GM19467 (cell line): ENCODE data around the gene SHLD1.

ENCODE experiments used
- ATAC-seq: cut with Tn5 transposase; IDR thresholded peaks from one replicate; pipeline ENCODE4 v1.9.1; 2021; ENCODE audit warnings: mild to moderate bottlenecking, moderate library complexity; ENCODE audit not compliant: unreplicated experiment

Gene SHLD1

DNA sequence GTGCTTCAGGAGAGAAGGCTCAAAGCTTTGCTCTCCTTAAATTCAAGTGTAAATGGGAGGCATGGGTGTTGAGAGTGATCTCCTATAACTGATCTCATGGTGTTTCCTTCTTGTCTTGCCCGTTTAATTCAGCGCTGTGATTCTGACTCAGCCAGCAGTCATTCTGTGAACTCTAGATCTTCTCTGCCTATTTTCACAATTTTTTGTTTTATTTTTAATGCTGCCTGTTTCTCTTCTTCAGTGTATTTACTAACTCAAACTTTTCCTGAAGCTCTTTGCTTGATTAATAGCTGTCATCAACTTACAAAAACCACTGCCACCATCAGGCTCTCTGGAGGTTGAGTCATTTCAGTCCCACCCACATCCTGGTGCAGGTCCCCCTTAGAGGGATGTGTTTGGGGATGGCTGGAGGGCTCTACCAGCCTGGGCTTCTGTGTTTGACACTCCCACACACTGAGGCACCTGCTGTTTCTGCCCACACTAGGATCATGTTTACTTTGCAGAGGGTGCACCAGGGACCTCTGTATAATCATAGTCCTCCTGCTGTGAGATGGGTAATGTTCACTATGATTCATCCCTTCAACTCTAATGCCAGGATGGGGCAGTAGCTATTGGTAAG, 94.0 kb downstream of the SHLD1 start:
- peak; percentile 59 for ATAC-seq

DNA sequence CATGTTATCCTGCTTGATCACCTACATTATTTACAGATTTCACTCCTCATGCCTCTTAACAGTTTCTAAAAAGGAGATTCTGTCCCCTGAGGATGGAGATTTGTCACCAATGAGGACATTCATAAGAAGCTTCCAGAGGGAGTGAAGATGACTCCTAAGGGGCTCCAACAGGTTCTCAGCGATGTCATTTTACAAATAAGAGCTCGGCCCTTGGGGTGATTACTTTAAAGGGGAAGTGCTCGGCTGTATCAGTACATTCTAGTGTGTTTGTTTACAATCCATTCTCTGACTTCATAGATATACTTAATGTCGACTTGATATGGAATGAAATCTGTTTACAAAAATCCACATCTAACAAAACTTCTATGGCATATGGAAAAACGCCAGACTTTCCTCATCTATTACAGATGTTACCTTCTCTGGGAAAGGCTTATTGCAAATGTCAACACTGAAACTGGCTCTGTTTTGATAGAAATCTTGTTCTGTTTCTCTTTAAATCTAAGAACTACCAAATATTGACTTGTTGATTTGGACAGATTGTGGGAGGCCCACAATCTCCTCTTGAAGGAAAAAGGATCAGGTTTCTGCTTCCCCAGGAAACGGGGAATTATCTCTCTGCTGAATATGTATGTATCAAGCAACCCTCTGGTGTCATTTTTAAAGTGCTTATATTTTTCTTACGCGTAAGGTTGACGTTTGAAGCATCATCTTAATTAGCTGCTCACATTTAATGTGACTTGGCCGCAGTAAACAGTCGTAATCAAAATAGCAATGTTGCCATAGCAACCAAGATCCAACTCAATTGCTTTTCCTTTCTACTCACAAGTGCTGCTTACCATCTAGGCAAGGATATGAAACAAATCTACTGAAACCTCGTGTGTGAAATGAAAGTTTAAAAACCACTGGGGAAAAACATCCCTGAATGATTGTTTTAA, 95.7 kb downstream of the SHLD1 start:
- no peak for ATAC-seq

DNA sequence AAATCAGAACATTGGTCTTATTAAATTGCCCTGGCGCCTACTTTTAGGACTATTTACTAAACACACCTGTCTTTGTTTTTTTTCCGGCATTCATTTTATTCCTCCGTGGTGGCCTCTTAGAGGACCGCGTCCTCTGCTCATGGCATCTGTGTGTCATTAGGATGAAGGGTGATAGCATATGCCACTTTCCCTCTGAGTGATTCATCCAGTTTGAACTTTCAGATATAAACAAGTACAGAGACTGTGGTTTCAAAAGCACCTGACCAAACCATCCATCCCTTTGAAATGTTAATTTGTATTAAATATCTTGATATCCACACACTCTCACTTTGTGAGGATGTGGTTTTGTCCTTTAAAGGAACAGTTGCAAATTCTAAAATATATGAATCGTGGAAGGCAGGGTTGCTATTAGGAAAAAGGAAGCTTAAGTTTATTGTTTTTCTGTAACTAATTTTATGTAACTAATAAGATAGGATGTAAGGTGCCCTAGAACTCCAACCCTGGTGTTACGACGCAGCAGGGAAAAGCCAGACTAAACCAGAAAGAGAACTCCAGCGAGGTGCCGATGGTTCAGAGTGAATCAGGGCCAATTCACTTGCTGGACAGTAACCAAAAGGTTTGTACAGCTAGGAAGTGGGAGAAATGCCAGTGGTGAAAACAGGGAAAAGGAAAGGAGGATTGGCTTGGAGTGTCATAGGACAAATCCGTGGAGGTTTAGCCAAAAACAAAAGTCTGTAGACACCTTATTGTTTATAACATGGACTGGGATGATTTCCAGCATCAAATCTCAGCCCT, 98.7 kb downstream of the SHLD1 start:
- ATAC-seq = no peak

DNA sequence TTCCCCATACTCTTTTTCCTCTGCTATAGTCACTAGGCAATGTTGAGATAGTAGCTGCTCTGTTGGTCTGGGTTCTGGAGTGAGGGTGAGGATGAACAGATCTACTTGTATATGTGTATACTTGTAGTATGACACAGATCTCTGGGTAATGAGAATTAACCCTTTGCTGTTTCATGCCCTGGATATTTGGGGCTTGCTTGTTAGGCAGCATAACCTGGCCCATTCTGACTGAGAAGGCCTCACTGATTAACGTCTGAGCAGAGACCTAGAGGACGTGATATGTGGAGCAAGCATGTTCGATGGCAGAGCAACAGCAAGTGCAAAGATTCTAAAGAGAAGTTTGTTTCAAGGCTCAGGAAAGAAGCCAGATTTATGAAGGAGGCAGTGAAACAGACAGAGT, 105.7 kb downstream of the SHLD1 start:
- no peak for ATAC-seq

DNA sequence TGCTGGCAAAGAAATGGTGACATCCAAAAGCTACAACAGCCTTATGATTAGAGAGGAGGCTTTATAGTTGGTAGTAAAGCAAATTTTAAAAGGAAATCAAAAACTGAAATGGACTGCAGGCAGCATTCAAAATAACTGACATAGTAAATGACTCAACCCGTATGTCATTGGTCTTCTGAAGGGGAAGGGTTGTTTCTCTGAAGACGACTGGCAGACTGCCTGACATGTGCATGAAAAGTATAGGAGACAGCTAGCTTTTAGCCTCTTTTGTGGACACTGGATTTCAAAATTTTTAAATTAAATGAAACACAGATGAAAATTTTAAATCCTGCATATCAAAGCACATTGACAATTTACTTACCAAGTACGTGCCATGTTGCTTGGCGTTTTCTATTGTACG, 109.4 kb downstream of the SHLD1 start:
- ATAC-seq = no peak

DNA sequence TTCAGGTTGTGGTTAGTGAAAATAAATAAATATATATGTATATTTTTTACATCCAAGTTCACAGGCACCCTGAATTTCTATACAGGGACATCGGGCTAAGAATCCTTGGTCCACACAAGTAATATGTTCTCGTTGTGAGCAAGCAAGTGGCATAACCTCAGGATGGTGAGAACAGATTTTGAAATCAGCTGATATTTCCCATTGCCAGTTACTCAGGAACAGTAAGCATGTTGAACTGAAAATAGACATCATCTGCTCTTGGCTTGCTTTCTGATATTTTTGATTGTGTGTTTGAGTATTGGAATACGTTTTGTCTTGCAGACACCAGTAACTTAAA, 112.5 kb downstream of the SHLD1 start:
- no peak for ATAC-seq

DNA sequence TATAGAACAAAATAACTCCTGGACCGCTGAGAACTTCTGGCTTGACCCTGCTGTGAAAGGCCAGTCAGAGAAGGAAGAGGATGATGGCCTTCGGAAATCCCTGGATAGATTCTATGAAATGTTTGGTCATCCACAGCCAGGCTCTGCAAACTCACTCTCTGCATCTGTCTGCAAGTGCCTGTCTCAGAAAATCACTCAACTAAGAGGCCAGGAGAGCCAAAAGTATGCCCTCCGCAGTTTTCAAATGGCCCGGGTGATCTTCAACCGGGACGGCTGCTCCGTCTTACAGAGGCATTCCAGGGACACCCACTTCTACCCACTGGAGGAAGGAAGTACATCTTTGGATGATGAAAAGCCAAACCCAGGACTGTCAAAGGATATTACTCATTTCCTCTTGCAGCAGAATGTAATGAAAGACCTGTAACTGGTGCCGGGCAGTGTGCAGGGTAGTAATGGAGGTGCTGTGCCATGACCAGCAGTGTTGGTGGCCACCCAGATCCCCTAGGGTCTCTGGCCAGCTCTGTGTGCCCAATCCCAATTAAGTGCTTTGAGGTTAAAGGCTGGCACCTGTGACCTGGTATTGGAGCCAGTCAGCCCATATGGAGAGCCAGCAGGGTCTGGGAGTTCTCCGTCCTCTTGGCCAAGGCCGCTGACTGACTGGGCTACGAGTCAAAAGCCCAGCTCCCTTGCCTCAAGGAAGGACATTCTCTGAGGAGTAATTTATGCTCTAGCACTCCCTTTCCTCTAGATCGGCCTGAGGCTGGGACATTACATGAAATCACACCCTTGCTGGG, 113.0 kb downstream of the SHLD1 start:
- ATAC-seq = no peak

DNA sequence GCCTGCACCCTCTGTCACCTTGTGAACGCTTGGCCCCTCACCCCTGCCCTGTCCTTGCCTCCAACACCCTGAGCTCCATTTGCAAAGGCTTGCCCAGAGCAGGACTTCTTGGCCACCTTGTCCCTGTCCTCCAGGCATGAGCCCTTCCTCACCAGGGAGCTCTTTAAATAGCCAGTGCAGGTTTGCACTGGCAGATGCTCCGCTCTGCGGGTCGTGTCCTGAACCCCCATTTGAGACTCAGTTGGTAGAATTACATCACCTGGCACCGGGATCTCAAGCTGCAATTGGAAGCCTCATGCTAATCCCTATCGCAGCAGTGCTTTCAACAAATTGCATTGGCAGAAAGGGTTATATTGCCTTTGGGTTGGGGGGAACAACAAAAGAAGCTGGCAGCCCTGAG, 114.2 kb downstream of the SHLD1 start:
- ATAC-seq = no peak

DNA sequence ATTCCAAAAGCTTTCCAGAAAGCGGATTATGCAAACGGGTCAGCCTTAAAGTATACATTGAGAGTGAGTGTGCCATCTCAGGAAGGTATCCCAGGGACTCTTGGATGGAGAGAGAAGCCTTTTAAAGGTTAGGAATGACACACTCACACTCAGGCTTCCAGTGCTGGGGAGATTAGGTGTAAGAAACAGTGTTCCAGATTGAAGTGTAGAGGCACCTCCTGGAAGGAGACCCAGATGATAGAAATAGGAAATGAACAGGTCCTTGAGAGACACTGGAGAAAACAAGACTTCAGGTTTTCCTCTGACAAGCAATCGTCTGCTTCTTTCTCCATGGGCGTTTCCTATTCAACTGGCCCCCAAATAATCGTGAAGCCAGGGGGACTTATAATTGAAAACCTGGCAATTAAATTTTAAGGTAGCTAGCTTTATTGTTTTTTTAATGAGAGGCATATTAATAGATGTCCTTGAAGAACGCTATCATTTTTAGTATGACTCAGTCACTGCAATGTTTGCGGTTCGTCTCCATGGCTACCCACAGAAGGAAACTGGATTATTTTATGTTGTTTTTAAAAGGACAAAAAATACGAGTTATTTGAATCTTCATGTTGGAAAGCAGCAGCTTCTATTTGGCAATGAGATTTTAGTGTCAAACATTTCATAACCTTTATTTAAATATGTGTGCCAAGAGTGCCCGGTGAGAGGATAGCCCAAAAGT, 114.8 kb downstream of the SHLD1 start:
- ATAC-seq = no peak

DNA sequence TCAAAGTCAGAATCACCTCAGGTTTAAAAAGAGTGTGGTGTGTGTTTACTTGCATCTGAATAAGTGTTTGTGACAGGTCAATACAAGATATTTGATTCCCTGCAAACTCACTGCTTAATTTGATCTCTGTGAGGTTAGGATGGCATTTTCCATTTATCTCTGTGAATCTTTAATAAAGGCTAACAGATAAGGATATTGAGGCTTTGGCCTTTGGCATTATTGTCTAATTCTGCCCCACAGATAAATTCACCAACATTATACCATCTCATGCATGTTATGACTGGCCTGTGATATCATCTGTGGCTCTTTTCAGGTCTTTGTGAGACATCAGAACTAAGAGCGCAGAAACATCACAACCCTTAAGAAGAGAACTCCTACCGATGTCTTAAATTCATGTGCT, 115.4 kb downstream of the SHLD1 start:
- ATAC-seq = no peak

DNA sequence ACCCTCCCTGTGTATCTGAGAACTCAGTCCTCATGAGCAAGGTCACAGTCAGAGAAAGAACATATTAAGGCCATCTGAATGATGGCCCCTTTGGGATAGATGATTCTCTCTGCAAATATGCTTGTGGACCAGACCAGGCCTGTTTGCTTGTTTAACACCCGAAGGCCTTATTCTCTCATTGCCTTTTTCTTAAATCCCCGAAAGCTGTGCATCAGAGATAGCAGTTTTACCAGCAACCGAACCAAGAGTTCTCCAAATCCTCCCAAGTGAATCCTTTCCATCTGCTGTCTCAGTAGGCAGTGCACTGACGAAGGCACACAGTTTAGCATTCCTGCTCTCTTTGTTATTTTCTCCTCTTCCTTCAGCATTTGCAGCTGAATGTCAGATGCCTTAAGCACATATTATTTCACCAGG, 120.4 kb downstream of the SHLD1 start:
- ATAC-seq = no peak

DNA sequence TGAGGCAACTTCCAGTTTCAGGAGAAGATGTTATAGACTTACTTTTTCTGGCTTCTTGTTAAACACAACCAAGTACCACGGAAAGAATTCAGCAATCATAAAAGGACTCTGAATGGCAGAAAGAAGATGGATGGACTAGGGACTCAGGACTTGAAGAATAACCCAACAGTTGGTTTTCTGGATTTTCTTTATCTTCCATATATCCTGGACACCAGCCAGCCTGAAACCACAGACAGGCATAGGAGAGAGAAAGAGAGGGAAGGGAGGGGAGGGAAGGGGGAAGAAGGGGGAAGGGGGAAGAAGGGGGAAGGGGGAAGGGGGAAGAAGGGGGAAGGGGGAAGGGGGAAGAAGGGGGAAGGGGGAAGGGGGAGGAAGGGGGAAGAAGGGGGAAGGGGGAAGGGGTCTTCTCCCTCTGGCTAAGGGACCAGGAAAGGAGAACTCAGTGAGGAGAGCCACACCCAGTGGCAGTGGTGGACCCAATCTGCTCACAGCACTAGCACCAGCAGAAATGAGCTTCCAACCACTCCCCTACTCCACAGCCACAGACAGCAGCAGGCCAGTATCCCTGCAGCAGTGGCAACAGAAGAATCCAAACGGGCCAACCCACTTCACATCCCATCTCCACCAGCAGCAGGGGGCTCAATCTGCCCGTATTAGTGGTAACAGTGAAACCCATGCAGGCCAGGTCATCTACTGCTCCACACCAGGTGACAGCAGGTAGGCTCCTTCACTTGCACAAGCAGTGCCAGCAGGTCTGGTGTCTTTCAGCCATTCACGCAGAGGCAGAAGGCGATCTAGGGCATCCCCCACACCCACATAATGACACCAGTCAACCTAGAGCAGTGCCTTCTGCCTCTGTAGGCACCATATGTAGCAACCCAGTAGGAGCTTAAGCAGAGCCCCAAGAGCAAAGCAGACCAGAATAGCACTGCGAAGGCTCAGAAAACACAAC, 121.5 kb downstream of the SHLD1 start:
- ATAC-seq = no peak

DNA sequence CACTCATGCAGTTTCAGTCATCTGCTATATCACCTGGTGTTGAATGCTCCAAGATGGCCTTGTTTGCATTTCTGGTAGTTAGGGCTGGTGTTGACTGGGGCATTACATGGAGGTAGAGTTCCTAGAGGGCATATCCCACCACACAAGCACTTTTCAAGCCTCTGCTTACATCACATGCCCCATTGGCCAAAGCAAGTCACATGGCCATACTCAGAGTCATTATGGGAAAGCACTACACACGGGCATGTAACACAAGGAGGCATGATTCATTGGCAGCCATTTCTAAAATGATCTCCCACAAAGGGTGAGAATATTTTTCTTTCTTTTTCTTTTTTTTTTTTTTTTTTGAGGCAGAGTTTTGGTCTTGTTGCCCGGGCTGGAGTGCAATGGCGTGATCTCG, 126.9 kb downstream of the SHLD1 start:
- ATAC-seq = no peak

DNA sequence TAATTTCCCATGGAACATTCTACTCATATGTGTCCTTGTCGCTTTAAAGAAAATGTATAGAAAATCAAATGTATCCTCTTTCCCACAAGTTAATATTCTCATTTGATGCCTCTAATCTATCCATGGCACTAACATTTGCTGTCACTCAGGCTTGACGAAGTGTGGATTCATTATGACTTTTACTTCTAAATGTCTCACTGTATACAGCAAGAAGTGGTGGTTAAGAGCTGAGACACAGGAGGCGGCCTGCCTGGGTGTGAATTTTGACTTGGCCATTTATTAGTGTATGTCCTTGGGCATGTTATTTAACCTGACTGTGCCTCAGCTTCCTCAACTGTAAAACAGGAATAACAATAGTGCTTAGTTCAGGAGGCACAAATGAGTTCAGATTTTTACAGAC, 130.1 kb downstream of the SHLD1 start:
- no peak for ATAC-seq

DNA sequence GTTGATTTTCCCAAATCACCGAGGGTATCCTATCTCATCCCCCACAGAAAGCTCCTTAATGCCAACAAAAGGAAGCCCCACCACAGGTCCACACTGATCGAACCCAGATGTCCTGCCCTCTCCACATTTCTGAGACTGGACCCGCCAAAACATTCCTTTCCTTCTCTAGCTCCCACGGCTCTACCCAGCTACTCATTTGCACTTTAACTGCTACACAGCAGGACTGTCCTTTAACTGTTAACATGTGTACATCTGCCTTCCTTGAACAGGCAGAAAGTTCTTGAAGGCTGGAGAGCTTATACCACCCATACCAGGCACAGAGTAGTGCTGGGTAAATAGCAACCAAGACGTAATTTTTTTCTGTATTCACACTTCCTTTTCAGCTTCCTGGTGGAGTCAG, 131.5 kb downstream of the SHLD1 start:
- ATAC-seq = no peak

DNA sequence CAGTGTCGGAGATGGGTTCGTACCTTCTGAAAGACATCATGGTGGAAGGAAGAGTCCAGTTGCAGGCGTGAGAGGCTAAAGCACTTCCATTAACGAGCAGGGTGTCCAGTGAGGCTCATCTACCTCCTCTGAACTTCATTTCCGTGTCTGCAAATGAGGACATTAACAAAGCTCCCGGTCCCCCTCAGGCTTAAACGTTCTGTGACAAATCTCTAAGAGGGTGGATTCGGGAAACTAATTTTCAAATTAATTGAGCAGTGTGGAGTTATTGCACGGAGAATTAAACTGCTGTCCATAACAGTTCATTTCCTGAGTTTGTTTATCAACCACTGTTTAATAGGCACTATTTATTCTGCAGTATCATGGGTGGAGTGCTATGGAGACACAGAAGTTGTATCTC, 132.0 kb downstream of the SHLD1 start:
- no peak for ATAC-seq

DNA sequence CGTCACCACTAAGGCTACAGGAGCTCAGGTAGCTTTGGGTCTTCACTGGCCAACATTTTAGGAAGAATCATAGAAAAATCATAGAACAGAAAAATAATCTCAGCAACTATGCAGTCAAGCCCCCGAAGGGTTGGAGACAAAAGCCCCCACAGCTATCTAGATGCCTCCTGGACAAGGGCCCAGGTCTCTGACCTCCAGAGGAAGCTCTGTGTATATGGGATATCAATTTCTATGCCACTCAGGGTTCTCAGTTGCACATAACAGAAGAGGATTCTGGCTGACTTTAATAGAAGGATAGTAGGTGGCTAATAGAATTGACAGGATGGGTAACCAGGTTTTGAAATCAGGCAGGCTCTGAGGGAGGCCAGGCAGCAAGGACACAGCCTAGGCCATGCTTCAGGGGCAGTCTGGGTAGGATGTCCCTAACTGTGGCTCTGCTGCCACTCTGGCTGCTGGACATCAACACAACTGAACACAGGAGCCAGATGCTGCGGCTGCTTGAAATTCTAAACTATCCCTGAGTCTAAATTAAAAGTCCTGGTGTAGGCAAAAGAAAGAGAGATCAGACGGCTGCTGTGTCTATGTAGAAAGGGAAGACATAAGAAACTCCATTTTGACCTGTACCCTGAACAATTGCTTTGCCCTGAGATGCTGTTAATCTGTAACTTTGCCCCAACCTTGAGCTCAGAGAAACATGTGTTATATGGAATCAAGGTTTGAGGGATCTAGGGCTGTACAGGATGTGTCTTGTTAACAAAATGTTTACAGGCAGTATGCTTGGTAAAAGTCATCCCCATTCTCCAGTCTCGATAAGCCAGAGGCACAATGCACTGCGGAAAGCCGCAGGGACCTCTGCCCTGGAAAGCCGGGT, 134.5 kb downstream of the SHLD1 start:
- ATAC-seq = no peak

DNA sequence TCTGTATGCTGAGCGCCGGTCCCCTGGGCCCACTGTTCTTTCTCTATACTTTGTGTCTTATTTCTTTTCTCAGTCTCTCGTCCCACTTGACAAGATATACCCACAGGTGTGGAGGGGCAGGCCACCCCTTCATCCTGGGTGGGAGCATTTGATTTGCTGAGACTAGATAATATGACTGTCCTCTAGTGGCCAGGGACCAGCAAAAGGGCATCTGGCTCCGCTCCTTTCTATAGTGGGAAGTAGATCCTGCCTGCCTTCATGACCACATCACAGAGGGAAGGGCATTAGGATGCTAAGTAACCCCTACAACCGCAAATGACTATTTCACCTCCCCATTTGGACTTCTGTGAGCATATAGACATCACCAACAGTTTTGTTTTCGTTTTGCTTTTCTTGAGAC, 135.7 kb downstream of the SHLD1 start:
- ATAC-seq = no peak
